GM18498 (cell line): ENCODE data around the gene C13orf42.

ENCODE experiments used
- ATAC-seq: cut with Tn5 transposase; IDR thresholded peaks from one replicate; pipeline ENCODE4 v1.9.1; 2021; ENCODE audit warnings: mild to moderate bottlenecking, moderate library complexity; ENCODE audit not compliant: unreplicated experiment

C13orf42 gene

DNA sequence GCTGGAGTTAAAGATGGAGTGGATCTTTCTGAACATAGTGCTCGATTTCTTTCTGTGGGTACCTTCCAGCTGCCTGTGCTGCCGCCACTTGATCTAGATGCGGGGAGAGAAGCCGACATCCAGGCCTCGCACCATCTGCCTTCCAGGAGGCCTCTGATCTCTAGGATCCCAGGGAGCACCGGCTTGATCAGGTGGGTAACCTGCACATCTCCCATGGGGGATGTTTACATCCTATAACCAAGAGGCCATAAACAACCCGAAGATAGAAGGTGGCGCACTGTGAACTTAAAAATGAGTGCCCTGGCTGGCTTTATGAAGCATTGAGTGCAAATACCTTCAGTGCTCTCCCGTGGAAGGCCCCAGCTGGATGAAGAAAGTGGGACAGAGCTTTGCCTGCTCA lies at the start of gene C13orf42:
Gene C13orf42 (minus strand): TSS at position 101 of the 400 bp plus-strand sequence. CDS start 65 bp downstream, at position 36.
- no peak for ATAC-seq

DNA sequence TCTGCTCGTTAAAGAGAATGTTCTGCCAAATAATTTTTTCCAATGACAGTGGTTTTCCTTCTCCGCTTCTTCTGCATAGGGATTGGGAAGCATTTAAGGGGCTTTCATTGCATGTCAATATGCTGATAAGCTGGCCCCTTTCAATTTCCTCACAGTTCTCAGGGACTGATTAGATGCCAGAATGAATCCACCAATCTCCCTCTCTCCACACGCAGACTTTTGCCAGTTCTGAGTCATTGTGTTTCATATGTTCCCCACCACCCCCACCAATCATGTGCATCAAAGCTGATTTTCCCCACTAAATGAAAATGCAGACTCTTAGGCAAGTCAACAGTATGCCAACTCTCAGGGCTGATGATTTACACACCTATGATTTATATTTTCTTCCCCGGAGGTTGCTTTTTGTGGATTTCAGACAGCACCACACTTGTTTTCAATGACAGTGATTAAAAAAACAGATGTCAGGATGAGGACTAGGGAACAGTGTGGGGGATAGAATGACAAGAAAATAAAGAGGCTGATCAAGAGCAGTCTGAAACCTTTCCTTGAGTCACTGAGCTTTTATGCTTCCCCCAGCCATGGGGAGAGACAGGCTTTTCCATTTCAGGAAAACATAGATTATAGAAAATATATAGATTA lies 47.9 kb upstream of the C13orf42 start:
- ATAC-seq, result no peak

DNA sequence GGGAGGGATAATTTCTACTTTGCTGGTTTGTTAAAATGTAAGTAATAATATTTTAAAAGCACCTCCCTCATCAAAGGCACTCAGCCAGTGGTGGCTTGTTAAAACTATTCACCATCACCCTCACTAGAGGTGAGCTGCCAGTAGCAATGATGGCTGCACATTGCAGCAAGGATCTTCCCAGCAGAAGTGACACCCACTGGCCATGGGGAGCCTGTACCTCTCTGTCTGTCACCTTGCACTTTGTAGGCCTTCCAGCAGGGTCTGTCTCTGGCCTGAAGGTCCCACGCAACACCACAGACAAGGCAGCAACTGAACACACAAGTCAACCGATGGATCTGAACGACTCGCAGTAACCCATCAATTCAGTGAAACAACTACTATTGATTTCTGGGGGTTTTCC lies 47.3 kb upstream of the C13orf42 start:
- ATAC-seq, result no peak

- no peak for ATAC-seq
Measured at GRCh38 chr13:51156648-51157047, 45.6 kb upstream of the C13orf42 start.

DNA sequence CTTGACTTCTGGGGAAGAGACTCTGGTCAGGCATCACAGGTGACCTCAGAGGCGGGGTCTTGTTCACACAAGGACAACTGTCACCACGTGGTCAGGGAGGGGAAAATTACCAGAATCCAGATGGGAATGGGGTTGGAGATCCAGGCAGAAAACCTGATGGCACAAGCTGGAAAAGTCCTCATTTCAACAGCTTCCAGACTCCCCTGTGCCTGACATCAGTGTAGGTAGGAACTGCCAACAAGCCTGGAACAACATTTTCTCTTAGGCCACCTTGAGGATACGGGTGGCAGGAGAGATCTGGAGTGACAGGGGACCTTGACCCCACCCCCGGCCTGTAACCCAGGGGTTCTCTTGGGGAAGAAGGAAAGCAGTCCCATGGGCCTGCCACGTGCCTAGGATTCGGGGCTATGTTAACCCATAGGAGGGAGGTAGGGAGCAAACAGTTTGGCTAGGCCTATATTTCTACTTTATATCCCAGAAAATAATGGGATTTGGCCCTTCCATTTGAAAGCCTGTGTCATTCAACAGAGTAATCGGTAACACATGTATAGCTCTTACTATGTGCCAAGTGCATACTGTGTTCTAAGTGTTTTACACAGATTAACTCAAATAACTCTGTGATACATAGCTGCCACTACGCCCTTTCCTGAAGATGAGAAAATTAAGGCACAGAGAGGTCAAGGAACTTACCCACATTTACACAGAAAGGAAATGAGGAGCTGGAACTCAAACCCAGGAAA lies 44.9 kb upstream of the C13orf42 start:
- no peak for ATAC-seq

GRCh38 chr13:51155161-51155560 lies 44.1 kb upstream of the C13orf42 start:
- no peak for ATAC-seq

DNA sequence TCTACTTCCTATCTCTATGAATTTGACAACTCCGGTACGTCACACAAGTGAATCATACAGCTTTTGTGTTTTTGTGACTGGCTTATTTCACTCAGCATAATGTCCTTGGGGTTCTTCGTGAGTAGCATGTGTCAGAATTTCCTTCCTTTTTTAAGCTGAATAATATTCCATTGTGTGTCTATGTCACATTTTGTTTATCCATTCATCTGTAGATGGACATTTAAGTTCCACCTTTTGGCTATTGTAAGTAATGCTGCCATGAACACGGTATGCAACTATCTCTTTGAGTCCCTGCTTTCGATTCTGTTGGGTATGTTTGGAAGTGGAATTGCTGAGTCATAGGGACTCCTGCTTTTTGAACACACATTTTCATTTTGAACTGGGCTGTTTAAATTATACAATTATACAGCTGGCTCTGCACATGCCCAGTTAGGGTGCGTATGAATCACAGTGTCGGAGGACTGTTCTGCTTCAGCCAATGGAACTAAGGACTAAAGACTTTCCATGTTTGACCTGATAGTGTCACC lies 43.0 kb upstream of the C13orf42 start:
- no peak for ATAC-seq

GRCh38 chr13:51153527-51153926 lies 42.5 kb upstream of the C13orf42 start:
- no peak for ATAC-seq

DNA sequence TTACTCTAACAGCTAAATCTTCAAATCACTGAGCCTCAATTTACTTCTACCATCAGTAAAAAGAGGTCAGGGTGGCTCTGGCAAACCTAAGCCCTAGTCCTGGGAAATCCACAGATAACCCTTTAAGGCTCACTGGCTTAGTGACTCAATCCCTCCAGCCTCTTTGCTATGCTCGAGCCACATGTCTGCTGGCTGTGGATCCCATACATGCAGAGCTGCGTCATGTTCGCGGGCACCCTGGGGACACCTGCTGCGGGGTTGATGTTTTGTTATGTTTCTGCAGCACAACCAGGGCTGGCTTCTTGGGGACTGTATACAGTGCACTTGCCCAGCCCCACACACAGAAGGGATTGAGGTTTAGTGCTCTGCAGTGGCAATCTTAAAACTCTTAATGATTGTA lies 41.6 kb upstream of the C13orf42 start:
- no peak for ATAC-seq

DNA sequence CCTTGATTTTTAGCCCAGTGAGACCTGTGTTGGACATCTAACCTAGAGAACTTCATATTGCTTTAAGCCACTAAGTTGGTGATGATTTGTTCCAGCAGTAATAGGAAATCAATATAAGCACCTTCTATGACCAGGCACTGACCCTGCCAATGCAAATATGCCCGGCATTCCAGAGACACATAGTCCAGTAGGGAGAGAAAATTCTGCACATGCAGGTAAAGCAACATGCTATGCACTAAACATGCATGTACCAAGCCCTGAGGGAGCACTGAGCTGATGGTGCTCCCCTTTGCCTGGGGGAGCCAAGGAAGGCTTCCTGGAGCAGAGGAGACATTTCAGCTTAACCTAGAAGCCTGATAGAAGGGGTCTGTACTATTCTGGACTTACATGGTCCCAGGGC lies 40.4 kb upstream of the C13orf42 start:
- no peak for ATAC-seq

GRCh38 chr13:51148952-51149573 lies 38.0 kb upstream of the C13orf42 start:
- ATAC-seq, result no peak

- ATAC-seq, result no peak
Measured at GRCh38 chr13:51148223-51148951, 37.3 kb upstream of the C13orf42 start.

DNA sequence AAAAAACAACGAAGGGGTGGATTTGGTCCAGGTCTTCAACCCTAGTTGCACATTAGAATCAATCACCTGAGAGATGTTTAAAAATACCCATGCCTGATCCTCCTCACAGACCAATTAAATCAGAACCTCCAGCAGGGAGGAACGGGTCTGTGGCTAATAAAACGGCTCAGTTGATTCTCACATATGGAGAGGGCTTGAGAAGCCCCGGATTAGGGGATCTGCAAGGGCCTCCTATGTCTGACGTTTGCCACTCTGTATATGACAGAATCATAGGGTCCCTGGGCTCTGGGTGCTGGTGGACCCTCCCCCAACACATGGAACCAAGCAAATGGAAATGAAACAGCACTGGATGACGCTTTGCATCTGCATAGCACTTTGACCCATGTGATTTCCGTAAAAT lies 36.7 kb upstream of the C13orf42 start:
- ATAC-seq, result no peak

- no peak for ATAC-seq
Measured at GRCh38 chr13:51146667-51147066, 35.6 kb upstream of the C13orf42 start.

DNA sequence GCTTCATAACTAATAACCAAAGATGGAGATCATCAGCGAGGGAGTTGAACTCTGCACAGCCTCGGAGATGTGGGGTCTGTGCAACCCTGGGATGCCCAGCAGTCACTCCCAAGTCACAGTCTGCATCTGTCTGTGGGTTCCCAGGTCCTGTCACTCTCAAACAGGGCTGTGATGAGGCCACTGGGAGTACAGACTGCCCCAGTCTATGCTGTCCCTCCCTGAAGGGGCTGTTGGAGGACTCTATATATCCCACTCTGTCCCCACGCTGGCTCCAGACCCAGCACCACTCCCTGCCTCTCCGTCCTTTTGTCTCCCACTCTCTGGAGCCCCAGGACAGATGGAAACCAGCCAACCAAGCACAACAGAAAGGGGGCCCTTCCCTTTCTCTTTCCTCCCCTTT lies 26.2 kb upstream of the C13orf42 start:
- no peak for ATAC-seq

DNA sequence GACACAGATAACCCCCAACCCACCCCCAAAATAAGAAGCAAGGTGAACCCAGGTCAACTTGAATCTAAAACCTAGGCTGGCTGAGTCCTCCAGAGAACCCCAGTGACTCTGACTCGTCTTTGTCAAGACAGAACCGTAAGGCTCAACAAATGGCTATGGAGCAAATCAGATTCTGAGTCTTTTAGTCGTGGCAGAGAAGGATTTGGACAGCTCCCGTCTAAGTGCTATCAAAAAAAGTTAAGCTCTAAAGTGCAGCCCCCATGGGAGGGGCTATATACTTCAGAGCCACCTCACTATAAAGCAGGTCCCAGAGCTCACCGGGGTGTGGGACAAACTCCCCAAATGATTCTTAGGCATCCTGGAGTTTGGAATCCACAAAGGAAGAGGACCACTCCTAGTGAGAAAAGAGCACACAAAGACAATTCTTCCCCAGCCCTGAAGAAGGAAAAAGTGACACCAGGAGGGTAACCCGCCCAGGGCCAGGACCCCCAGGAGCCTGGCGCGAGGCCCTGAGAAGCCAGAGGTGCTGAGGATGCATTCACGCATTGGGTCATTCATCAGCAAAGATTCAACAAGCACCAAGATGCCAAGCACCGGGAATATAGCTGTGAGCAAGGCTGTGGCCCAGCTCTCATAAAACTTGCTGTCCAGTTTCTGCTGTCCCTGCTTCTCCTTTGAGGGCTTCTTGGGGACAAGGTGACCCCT lies 25.4 kb upstream of the C13orf42 start:
- ATAC-seq, result no peak

DNA sequence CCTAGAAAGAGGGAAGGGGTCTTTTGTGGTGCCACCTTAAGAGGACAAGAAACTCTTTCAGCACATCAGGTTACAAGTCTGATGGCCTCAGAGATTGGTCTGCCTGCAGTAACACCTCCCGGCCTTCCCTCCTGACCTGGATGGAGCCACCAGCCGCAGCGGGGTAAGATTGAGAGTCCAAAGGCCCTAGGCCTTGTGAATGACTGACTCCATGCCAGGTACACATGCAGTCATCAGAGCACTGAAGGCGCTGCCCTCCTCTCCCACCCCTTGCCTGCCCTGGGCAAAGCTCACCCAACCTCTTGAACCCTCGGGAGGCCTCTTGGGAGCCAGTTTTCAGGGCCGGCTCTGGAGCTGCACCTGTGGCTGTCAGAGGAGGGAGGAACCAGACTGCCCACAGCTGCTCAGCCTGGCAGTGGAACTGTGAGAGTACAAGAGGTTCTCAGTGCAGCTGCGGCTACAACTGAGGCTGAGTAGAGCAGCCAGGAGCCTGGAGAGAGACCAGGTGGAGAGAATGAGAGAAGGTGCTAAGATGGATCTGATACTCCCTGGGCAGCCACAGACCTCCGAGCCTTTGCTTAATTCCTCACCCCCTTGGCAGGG lies 23.8 kb upstream of the C13orf42 start:
- ATAC-seq, result no peak

- ATAC-seq, result no peak
Measured at GRCh38 chr13:51130348-51130747, 19.3 kb upstream of the C13orf42 start.

DNA sequence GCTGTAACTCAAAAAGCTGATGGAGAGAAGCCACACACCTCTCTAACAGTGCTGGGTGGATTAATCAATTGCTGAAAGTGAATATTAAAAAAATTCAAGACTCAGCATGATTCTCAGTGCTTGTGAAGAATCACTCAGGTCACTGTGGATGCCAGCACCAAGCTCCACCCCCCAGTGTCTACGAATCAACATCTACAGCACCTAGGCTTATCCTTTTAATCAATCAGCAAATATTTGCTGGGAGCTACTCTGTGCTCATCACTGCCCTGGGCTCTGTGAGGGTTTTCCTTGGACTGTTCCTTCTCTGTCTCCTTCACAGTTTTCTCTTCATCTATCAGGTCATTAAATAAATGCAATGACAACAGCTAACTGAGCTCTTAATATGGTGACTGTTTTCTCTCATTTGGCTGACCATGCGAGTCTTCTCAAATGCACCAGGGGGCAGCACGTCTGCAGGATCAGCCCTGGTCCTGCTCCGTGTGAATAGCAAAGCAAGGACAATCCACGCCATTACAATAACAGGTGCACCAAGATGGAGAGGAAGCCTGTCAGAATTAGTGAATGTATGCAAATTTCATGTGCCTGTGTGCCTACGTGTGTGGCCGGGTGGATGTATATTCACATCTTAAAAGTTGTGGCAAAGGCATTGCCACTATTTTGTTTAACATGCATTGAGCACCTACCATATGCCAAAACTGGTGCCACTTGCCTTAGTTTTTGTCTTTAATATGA lies 14.6 kb upstream of the C13orf42 start:
- peak; percentile 80 for ATAC-seq
